ENCODE measurements around the gene ZNF565. TPM values are rescaled to one million over a fixed set of nuclear protein-coding genes. Genes with fewer than 3 reads are reported as not detected.

ZNF565 gene
- total and polyA plus RNA-seq, 10 of the 15 experiments (the other 5 are each of a cell fraction or from before 2014, with no cell fraction given): 0.72 to 2.2 (median 1.8) TPM

DNA sequence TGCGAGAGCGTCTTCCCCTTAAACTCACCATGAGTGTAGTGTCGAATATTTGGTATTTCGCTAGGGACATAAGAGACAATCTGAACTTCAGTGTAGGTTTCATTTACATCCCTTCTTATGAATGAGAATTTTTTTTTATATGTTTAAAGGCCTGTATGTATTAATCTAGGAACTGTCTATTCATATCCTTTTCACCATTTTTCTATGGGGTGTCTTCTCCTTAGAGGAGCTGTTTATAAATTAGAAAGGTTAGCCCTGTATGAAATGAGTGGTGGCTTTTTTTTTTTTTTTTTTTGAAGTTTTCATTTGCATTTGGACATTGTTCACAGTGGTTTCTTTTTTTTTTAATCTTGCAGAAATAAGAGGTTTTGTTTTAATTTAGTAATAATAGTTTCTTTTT lies 8.0 kb upstream of the ZNF565 start (continued):
- TF ChIP-seq, protein P1, sequence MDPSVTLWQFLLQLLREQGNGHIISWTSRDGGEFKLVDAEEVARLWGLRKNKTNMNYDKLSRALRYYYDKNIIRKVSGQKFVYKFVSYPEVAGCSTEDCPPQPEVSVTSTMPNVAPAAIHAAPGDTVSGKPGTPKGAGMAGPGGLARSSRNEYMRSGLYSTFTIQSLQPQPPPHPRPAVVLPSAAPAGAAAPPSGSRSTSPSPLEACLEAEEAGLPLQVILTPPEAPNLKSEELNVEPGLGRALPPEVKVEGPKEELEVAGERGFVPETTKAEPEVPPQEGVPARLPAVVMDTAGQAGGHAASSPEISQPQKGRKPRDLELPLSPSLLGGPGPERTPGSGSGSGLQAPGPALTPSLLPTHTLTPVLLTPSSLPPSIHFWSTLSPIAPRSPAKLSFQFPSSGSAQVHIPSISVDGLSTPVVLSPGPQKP (IDR thresholded peaks at IDR 0.05; ENCODE audit: low read depth, low read length): no peak
- TF ChIP-seq GATAD2B (conservative IDR thresholded peaks at IDR 0.05; ENCODE audit: low read depth) (no peak), CUX1 (IDR thresholded peaks at IDR 0.05; ENCODE audit: insufficient replicate concordance, low read depth, low read length) (no peak)

- SMC1A ChIA-PET (ENCODE audit: uncharacterized antibody, unreplicated experiment): interaction anchor here (1.0 kb wide), 1 partner anchor 13 kb away, joined by 3 read pairs; no protein-coding TSS in a partner anchor
- BruUV-seq (replicated peaks): no TSS peak
Measured at GRCh38 chr19:36221474-36221873, 7.0 kb upstream of the ZNF565 start.

More at GRCh38 chr19:36221474-36221873, 7.0 kb upstream of the ZNF565 start:
- RAD21 ChIA-PET (ENCODE audit: unreplicated experiment): no interaction called here
- Histone ChIP-seq H3K27ac (ENCODE audit: control insufficient read depth, insufficient read depth) (no peak overlapping the region), H3K4me3 (no peak overlapping the region), H3K36me3 (ENCODE audit: control insufficient read depth in 2 of 2, insufficient read depth in 2 of 2, low read length in 1 of 2) (peaks cover 4 to 43% of the 10 kb centered on the region in 2 experiments), H4K20me1 (ENCODE audit: control insufficient read depth, insufficient read depth) (no peaks in the 10 kb centered on the region), H3K9me3 (replicated peaks; ENCODE audit: control insufficient read depth, insufficient read depth, low read length) (peaks cover 16% of the 10 kb centered on the region), H3K4me2 (ENCODE audit: control insufficient read depth, insufficient read depth) (no peak overlapping the region), H2AFZ (ENCODE audit: control insufficient read depth, low read depth, low read length) (no peak overlapping the region), H3K9ac (ENCODE audit: control insufficient read depth, insufficient read depth, low read length) (no peak overlapping the region), H3K79me2 (ENCODE audit: control insufficient read depth, insufficient read depth, low read length) (peaks cover 56% of the 10 kb centered on the region), H3K27me3 (replicated peaks in 1 of 2; ENCODE audit: control insufficient read depth in 2 of 2, insufficient read depth in 2 of 2, low read length in 1 of 2) (no peaks in the 10 kb centered on the region), H3K4me1 (ENCODE audit: control insufficient read depth, insufficient read depth, low read length) (no peaks in the 10 kb centered on the region)
- in situ Hi-C loops (cut with MboI): no loop called here
- FAIRE-seq: no peak
- DNase-seq (ENCODE audit: low read depth, low spot score): no peak
- POLR2A ChIA-PET: interaction anchor here (0.6 kb wide), 1 partner anchor 180 kb away, joined by 5 read pairs; no protein-coding TSS in a partner anchor
- ATAC-seq: no peak
- TF ChIP-seq IKZF1 (conservative IDR thresholded peaks at IDR 0.05): no peak
- no peak for TF ChIP-seq CHD4 (IDR thresholded peaks at IDR 0.05)
- TF ChIP-seq STAT1 (conservative IDR thresholded peaks at IDR 0.05): no peak
- TF ChIP-seq DPF2 (IDR thresholded peaks at IDR 0.05): no peak
- TF ChIP-seq, protein P2, sequence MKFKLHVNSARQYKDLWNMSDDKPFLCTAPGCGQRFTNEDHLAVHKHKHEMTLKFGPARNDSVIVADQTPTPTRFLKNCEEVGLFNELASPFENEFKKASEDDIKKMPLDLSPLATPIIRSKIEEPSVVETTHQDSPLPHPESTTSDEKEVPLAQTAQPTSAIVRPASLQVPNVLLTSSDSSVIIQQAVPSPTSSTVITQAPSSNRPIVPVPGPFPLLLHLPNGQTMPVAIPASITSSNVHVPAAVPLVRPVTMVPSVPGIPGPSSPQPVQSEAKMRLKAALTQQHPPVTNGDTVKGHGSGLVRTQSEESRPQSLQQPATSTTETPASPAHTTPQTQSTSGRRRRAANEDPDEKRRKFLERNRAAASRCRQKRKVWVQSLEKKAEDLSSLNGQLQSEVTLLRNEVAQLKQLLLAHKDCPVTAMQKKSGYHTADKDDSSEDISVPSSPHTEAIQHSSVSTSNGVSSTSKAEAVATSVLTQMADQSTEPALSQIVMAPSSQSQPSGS (IDR thresholded peaks at IDR 0.05; ENCODE audit: low read length): no peak
- no peak for TF ChIP-seq EP300 (IDR thresholded peaks at IDR 0.05; ENCODE audit: borderline replicate concordance in 1 of 2, control insufficient read depth in 1 of 2, low read depth in 2 of 2, low read length in 2 of 2)
- TF ChIP-seq, protein P3, sequence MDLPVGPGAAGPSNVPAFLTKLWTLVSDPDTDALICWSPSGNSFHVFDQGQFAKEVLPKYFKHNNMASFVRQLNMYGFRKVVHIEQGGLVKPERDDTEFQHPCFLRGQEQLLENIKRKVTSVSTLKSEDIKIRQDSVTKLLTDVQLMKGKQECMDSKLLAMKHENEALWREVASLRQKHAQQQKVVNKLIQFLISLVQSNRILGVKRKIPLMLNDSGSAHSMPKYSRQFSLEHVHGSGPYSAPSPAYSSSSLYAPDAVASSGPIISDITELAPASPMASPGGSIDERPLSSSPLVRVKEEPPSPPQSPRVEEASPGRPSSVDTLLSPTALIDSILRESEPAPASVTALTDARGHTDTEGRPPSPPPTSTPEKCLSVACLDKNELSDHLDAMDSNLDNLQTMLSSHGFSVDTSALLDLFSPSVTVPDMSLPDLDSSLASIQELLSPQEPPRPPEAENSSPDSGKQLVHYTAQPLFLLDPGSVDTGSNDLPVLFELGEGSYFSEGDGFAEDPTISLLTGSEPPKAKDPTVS (IDR thresholded peaks at IDR 0.05; ENCODE audit: low read depth, low read length): no peak
- TF ChIP-seq SMC3 (IDR thresholded peaks at IDR 0.05; ENCODE audit: borderline replicate concordance, low read length): no peak
- WGBS (ENCODE audit: insufficient coverage, insufficient replicate concordance, low lambda C conversion rate, missing lambda C conversion rate): 98% methylated on average over 4 of the region's 4 CpGs
- CTCF ChIA-PET: interaction anchor here (1.1 kb wide), 1 partner anchor 93 kb away, joined by 3 read pairs; no protein-coding TSS in a partner anchor
- intact Hi-C loops (cut with micrococcal nuclease; ENCODE audit: unreplicated experiment): no loop called here
